ENCODE measurements around the gene RHOF.

Gene RHOF

GRCh38 chr12:121741743-121742142, 51.7 kb downstream of the RHOF start:
- DNase-seq = no peak

GRCh38 chr12:121740847-121741246, 52.6 kb downstream of the RHOF start:
- no peak for DNase-seq

- DNase-seq = no peak
Measured at GRCh38 chr12:121738340-121738858, 55.1 kb downstream of the RHOF start.

GRCh38 chr12:121733849-121734248, 59.6 kb downstream of the RHOF start:
- DNase-seq = no peak

- no peak for DNase-seq
Measured at GRCh38 chr12:121731473-121731872, 62.0 kb downstream of the RHOF start.

- DNase-seq = no peak
Measured at GRCh38 chr12:121729021-121729420, 64.5 kb downstream of the RHOF start.

Data from fibroblast of skin of abdomen (primary cell).